Stimulated activated CD4-positive, alpha-beta T cell treated with anti-CD3 and anti-CD28 coated beads, Interleukin-1b, Interleukin-23, amount 100 ng/mL, for 48 hours (primary cell): ENCODE results near the gene MADCAM1.
A peak's percentile ranks its signal among the peaks of the same experiment; 100 is the strongest.

Experiments
- DNase-seq: peaks from one replicate; pipeline ENCODE4 v3.0.0-alpha.2; 2020

The MADCAM1 gene

GRCh38 chr19:489418-490196 is 6.7 kb upstream of the MADCAM1 start:
- no peak for DNase-seq

DNA sequence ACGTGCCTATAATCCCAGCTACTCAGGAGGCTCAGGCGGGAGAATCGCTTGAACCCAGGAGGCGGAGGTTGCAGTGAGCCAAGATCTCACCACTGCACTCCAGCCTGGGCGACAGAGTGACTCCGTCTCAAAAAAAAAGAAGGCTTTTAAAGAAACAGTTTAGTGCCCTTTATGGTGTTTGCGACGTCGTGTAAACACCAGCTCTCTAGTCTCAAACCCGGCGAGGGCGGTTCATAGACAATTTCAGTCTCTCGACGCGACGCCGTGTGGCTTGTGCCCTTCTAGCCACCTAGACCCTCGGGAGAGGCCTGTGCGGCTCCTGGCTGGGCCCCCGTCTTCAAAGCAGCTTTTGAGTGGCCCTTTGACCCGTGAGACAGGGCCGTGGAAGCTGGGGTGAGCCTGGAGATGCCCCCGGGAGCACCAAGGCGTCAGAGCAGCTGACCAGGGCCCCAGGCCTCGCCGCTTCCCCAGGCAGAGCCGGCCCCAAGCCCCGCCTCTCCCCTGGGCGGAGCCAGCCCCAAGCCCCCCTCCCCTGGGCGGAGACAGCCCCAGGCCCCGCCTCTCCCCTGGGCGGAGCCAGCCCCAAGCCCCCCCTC is 5.0 kb upstream of the MADCAM1 start:
- DNase-seq = peak; percentile 52

DNA sequence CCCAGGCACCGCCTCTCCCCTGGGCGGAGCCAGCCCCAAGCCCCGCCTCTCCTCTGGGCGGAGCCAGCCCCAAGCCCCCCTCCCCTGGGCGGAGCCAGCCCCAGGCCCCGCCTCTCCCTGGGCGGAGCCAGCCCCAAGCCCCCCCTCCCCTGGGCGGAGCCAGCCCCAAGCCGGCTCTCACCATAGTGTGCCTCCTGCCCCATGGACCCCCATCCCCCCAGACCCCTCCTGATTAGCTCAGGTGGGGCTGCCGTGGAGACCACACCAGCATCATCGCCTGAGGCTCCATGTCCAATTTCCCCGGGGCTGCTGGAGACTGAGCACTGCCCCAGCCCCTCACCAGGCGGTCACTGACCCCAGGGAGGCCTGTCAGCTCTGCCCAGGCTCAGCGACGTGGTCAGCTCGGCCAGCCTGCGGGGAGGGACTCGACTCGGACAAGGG is 4.2 kb upstream of the MADCAM1 start:
- peak; percentile 55 for DNase-seq

GRCh38 chr19:493391-494170 is 2.7 kb upstream of the MADCAM1 start:
- no peak for DNase-seq

DNA sequence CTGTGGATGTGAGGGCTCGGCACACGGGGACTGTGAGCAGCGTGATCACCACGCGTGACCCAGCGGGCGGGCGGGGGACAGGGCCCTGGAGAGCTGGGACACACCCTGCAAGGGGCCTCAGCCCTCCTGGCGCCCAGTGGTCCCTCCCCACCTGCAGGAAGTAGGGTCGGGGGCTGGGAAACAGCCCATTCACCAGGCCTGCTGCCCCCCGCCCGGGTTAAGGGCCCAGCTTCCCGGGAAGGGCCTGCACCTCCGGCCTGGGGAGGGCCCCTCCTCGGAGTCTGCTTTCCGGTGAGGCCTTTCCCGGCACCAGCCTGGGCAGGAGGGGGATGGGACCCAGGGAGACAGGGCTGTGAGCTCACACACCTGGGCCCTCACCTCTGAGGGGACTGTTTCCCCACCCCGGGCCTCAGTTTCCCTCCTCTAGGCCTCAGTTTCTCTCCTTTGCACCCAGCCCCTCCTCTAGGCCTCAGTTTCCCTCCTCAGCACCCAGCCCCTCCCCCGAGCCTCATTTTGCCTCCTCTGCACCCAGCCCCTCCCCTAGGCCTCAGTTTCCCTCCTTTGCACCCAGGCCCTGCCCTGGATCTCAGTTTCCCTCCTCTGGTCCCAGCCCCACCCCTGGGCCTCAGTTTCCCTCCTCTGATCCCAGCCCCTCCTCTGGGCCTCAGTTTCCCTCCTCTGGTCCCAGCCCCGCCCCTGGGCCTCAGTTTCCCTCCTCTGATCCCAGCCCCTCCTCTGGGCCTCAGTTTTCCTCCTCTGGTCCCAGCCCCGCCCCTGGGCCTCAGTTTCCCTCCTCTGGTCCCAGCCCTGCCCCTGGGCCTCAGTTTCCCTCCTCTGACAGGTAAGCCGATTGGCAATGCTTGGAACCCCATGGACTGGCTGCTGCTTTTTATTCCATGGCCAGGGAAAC is 1.9 kb upstream of the MADCAM1 start:
- DNase-seq = no peak

DNA sequence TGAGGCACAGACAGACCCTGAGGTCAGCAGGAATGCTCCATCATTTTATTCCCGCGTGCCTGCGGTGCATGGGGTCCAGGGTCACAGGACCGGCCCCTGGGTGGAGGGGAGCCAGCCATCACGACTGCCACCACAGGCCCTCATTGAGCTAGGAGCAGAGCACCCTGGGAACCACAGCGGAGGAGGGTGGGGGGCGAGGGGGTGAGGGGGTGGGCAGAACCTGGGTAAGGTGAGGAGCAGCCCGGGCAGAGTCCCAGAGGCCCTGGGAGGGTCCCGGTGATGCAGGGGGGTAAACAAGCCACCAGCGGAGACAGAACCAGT is 1.2 kb upstream of the MADCAM1 start:
- no peak for DNase-seq

DNA sequence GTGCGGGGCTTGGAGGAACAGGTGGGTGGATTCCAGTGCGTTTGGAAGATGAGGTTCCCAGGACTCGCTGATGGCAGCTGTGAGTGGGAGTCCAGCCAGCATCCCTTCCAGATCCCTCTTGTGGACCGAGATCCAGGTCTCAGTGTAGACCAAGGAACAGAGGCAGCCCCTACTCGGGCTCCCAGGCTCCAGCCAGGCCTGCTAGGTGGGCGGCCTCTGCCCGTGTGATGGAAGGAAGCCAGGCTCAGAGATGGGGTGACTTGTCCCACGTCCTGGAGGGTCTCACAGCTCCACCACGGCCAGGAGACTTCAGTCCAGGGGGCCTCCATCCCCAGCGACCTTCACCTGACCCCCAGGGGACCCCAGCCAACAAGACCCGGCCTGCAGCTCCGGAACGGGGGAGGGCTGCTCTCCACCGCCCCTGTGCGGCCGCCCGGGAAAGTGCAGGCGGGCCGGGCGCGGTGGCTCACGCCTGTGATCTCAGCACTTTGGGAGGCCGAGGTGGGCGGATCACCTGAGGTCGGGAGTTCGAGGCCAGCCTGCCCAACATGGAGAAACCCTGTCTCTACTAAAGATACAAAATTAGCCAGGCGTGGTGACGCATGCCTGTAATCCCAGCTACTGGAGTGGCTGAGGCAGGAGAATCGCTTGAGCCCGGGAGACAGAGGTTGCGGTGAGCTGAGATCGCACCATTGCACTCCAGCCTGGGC is 729 bp upstream of the MADCAM1 start:
- DNase-seq = peak; percentile 70

- DNase-seq = no peak
These were observed 700 bp downstream of the MADCAM1 start for GRCh38 chr19:496986-497385.

- DNase-seq = no peak
These were observed 1.2 kb downstream of the MADCAM1 start for GRCh38 chr19:497491-497868.

GRCh38 chr19:497869-498510 is 1.7 kb downstream of the MADCAM1 start:
- no peak for DNase-seq

DNA sequence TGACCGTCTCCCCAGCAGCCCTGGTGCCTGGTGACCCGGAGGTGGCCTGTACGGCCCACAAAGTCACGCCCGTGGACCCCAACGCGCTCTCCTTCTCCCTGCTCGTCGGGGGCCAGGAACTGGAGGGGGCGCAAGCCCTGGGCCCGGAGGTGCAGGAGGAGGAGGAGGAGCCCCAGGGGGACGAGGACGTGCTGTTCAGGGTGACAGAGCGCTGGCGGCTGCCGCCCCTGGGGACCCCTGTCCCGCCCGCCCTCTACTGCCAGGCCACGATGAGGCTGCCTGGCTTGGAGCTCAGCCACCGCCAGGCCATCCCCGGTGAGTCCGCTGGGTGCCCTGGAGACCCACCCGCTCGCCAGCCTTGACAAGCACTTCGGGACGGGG is 2.2 kb downstream of the MADCAM1 start:
- no peak for DNase-seq

DNA sequence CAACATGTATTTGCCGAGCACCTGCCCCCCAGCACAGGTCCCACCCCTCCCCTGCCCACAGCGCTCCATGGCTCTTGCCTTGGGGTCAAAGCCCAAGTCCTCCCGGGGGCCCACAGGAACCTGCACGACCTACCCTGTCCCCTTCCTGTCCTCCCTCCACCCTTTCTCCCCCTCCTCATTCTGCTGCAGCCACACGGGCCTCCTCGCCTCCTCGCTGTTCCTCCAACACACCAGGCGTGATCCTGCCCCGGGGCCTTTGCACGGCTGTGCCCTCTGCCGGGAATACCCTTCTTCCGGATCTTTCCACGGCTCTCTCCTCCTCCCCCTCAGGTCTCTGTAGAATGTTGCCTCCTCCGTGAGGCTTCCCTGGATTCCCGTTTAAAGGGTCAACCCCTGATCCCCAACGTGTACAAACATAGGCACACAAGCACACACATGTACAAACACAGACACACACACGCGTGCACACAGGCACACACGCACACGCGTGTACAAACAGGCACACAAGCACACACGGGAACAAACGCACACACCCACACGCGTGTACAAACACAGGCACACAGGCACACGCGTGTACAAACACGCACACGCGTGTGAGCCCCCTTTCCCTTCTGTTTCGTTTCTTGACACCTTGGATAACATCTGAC is 2.8 kb downstream of the MADCAM1 start:
- DNase-seq = no peak

- no peak for DNase-seq
These were observed 5.4 kb downstream of the MADCAM1 start for GRCh38 chr19:501646-502045.

GRCh38 chr19:504616-505015 is 8.3 kb downstream of the MADCAM1 start:
- no peak for DNase-seq

GRCh38 chr19:506404-507285 is 10.4 kb downstream of the MADCAM1 start:
- DNase-seq = peak; percentile 95

GRCh38 chr19:507286-508203 is 11.3 kb downstream of the MADCAM1 start, which contains the start of gene TPGS1:
TSS of gene TPGS1 (plus strand) at chr19:507497. CDS start at chr19:507507, 10 bp downstream.
- DNase-seq = peak; percentile 87

DNA sequence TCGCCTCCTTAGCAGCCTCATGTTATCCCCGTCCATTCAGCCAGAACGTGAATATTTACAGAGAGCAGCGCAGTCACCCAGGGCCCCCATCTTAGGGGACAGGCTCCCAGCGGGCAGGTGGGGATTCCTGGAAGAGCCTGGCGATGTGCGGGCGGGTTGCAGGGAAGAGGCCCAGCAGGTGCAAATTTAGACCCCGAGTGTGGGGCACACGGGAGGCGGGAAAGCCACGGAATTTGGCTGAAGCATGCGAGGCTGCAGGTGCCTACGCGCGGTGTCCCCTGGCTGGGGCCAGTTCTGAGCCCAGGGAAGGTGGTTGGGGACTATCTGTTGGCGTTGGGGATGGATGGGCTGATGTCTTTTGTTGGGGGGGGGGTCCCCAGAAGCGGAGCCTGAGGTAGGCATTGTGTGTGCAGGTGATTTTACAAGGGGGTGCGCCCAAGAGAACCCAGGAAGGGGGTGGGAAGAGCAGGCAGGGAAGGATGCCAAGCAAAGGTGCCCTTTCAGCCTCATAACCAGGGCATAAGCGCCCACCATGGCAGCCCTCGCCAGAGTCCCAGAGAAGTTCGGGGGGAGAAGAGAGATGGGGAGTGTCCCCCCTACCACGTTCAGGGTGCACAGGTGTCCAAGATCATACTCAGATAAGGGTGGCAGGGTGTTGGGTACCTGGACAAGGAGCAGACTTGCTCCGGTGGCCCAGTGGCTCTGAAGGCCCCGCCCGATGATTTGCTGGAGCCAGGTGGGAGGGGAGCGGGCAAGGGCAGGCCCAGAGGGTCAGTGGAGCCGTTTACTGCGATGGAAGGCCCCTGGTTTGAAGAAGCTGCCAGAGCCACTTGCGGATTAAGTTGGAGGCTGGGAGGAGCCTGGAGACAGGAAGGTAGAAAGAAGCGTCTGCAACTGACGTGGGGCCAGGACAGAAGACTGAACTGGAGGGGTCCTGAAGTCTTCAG is 12.2 kb downstream of the MADCAM1 start:
- no peak for DNase-seq

GRCh38 chr19:510606-511100 is 14.4 kb downstream of the MADCAM1 start:
- DNase-seq = peak; percentile 96
